Measurements from ENCODE around the gene P2RY12. TPM values are rescaled to one million over a fixed set of nuclear protein-coding genes. Genes with fewer than 3 reads are reported as not detected.

The P2RY12 gene
- total and polyA plus RNA-seq, 9 of the 15 experiments (the other 6 are each of a cell fraction or from before 2014, with no cell fraction given) = not detected

GRCh38 chr3:151328298-151328995 lies 56.1 kb downstream of the P2RY12 start:
- 1% methylated on average over 10 of the region's 10 CpGs for WGBS (ENCODE audit: insufficient coverage, low coverage, missing lambda C conversion rate)
- Histone ChIP-seq H2AFZ (ENCODE audit: low read depth, low read length) (no peak overlapping the region), H3K27ac (ENCODE audit: extremely low read depth, low read depth, low read length) (no peak overlapping the region), H3K4me1 (replicated peaks in 1 of 2; ENCODE audit: control insufficient read depth in 2 of 2, insufficient read depth in 2 of 2, low read length in 2 of 2) (no peaks in the 10 kb centered on the region), H3K9me1 (ENCODE audit: control insufficient read depth, insufficient read depth, low read length) (no peaks in the 10 kb centered on the region), H3K36me3 (ENCODE audit: control insufficient read depth, insufficient read depth, low read length) (no peaks in the 10 kb centered on the region), H4K20me1 (replicated peaks; ENCODE audit: control insufficient read depth, insufficient read depth, low read length) (no peaks in the 10 kb centered on the region), H3K4me3 (no peak overlapping the region), H3K4me2 (ENCODE audit: insufficient read depth, low read length) (no peak overlapping the region), H3K79me2 (ENCODE audit: control insufficient read depth, insufficient read depth, low read length) (no peaks in the 10 kb centered on the region), H3K9me3 (replicated peaks; ENCODE audit: control insufficient read depth, insufficient read depth, low read depth, low read length) (no peaks in the 10 kb centered on the region), H3K27me3 (ENCODE audit: control insufficient read depth in 2 of 2, insufficient read depth in 2 of 2, low read length in 2 of 2) (peaks cover 0 to 5% of the 10 kb centered on the region in 2 experiments; a peak in 1 of 5 replicates), H3K9ac (ENCODE audit: insufficient read depth in 1 of 2, low read depth in 2 of 2, low read length in 2 of 2) (no peak overlapping the region)
- TF ChIP-seq PHF8 (IDR thresholded peaks at IDR 0.05; ENCODE audit: borderline replicate concordance, low read length) (no peak), RBM15 (IDR thresholded peaks at IDR 0.05; ENCODE audit: insufficient read depth, low read length) (no peak), PHB (CRISPR knock-in tag; IDR thresholded peaks at IDR 0.05) (no peak), MEF2D (tag; conservative IDR thresholded peaks at IDR 0.05; ENCODE audit: low read depth) (no peak), SPI1 (IDR thresholded peaks at IDR 0.05; ENCODE audit: borderline replicate concordance, low read depth, low read length) (no peak), FOXA3 (CRISPR knock-in tag; conservative IDR thresholded peaks at IDR 0.05 in 1 of 2, IDR thresholded peaks at IDR 0.05 in 1 of 2) (no peak), NBN (IDR thresholded peaks at IDR 0.05; ENCODE audit: low read depth) (no peak), HNRNPLL (IDR thresholded peaks at IDR 0.05; ENCODE audit: low read depth, low read length, poor library complexity, severe bottlenecking) (no peak), KLF6 (CRISPR knock-in tag; IDR thresholded peaks at IDR 0.05; ENCODE audit: borderline replicate concordance) (no peak), ZNF316 (IDR thresholded peaks at IDR 0.05) (no peak), MCM3 (IDR thresholded peaks at IDR 0.05) (no peak), KLF10 (CRISPR knock-in tag; IDR thresholded peaks at IDR 0.05) (no peak)
- POLR2A ChIA-PET = interaction anchor here (0.6 kb wide), 1 partner anchor 870 kb away, joined by 3 read pairs; no protein-coding TSS in a partner anchor
- FAIRE-seq = no peak
- no peak for DNase-seq (ENCODE audit: extremely low read depth in 1 of 4, low spot score in 3 of 4)
- CTCF ChIA-PET (ENCODE audit: low intra/inter-chr PET ratio) = interaction anchor here (0.5 to 1.5 kb wide), 2 partner anchors 101 to 337 kb away, joined by 3 to 9 read pairs; no protein-coding TSS in a partner anchor
- intact Hi-C loops (cut with micrococcal nuclease) = no loop called here
- no TSS peak for BruUV-seq (replicated peaks)
- in situ Hi-C loops (cut with MboI) = no loop called here
- ATAC-seq = no peak

All from K562 (cell line).